Measurements from ENCODE around the gene RIPOR3.

DNA sequence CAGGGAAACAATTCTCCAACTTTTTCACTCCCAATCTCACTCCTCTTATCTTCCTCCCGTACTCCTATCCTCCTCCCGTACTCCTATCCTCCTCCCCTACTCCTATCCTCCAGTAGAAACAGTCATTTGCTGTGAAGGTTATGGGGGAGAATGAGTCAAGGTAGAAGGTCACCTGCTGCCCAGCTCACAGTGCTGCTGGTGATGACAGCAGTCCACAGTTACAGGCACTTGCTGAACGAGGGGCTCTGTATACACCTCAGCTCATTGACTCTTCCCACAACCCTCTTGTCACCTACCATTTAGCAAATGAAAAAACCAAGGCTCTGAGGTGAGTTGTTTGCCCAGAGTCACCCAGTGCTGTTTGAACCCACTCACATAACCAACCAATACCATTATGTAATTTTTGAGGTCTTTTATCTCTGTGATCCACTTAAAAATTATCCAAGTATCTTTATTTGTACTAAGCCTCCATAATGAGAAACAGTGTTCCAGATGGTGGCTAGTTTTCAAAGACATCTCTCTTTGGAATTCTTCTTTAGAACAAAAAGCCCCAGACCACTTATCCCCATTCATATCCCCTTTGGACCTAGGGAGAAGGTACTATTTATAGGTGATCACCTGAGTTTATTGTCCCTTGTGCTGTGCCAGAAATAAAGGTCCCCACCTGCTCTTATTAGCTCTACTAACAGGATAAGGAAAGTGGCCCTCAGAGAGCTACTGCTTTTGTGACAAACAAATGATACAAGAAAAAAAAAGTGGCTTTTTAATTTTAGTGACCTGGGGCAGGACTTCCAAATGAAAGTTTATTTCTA is 128.0 kb downstream of the RIPOR3 start:
- TF ChIP-seq, protein P1, sequence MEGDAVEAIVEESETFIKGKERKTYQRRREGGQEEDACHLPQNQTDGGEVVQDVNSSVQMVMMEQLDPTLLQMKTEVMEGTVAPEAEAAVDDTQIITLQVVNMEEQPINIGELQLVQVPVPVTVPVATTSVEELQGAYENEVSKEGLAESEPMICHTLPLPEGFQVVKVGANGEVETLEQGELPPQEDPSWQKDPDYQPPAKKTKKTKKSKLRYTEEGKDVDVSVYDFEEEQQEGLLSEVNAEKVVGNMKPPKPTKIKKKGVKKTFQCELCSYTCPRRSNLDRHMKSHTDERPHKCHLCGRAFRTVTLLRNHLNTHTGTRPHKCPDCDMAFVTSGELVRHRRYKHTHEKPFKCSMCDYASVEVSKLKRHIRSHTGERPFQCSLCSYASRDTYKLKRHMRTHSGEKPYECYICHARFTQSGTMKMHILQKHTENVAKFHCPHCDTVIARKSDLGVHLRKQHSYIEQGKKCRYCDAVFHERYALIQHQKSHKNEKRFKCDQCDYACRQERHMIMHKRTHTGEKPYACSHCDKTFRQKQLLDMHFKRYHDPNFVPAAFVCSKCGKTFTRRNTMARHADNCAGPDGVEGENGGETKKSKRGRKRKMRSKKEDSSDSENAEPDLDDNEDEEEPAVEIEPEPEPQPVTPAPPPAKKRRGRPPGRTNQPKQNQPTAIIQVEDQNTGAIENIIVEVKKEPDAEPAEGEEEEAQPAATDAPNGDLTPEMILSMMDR (IDR thresholded peaks at IDR 0.05) = no peak
- no peak for TF ChIP-seq POLR2A (IDR thresholded peaks at IDR 0.05)
